Caco-2 (cell line): ENCODE data around the gene IGLL5. TPM values are rescaled to one million over a fixed set of nuclear protein-coding genes. Genes with fewer than 3 reads are reported as not detected.
A peak's percentile ranks its signal among the peaks of the same experiment; 100 is the strongest.

Experiments
- BruUV-seq: library from RNA; stranded (reverse); fragments of 400-500 nt; replicated peaks from 2 replicates; lab custom pipeline; 2021; lab: Mats Ljungman, UMichigan
- CTCF ChIA-PET: fragments of 300-600 bp; sonication (Branson Sonifier 250); formaldehyde crosslinking; loops from one replicate; lab custom pipeline; 2022; ENCODE audit warnings: antibody characterized with exemption; lab: Charles Lee
- POLR2A ChIA-PET: fragments of 300-600 bp; sonication (Branson Sonifier 250); formaldehyde crosslinking; loops from one replicate; lab custom pipeline; 2022; ENCODE audit warnings: antibody characterized with exemption; lab: Charles Lee
- DNase-seq, 2 experiments: peaks; one replicate each; pipeline versions ENCODE4 v3.0.0 to v3.0.0-alpha.2; 2020 to 2022
- H3K27me3 ChIP-seq: replicated peaks from 2 replicates; pipeline ENCODE4 v1.6.0; 2011; ENCODE audit warnings: low read length; ENCODE audit not compliant: control insufficient read depth, insufficient read depth
- H3K36me3 ChIP-seq: 2 replicates; pipeline ENCODE4 v1.5.1; 2011; ENCODE audit warnings: low read length; ENCODE audit not compliant: control insufficient read depth, insufficient read depth
- H3K4me1 ChIP-seq: fragments of 250-450 bp; sonication (Bioruptor Pico); 2 replicates; pipeline ENCODE4 v1.5.1; 2020; ENCODE audit warnings: mild to moderate bottlenecking
- H3K4me3 ChIP-seq: 2 replicates; pipeline ENCODE4 v1.5.1; 2011; ENCODE audit warnings: low read depth, mild to moderate bottlenecking, control low read depth, low read length
- H3K9me3 ChIP-seq: fragments of 250-450 bp; sonication (Bioruptor Pico); 2 replicates; pipeline ENCODE4 v1.5.1; 2020; ENCODE audit warnings: mild to moderate bottlenecking, moderate library complexity
- H3K27ac Mint-ChIP-seq: one replicate; pipeline ENCODE4 v1.8.0; 2022; ENCODE audit warnings: mixed read lengths; ENCODE audit not compliant: unreplicated experiment
- H3K27me3 Mint-ChIP-seq: one replicate; pipeline ENCODE4 v1.8.0; 2022; ENCODE audit warnings: mixed read lengths; ENCODE audit not compliant: insufficient read depth, unreplicated experiment
- H3K36me3 Mint-ChIP-seq: one replicate; pipeline ENCODE4 v1.8.0; 2022; ENCODE audit warnings: mild to moderate bottlenecking, mixed read lengths; ENCODE audit not compliant: insufficient read depth, unreplicated experiment
- H3K4me1 Mint-ChIP-seq: one replicate; pipeline ENCODE4 v1.8.0; 2022; ENCODE audit warnings: low read depth, mixed read lengths; ENCODE audit not compliant: unreplicated experiment
- H3K4me3 Mint-ChIP-seq: one replicate; pipeline ENCODE4 v1.8.0; 2022; ENCODE audit warnings: mild to moderate bottlenecking, moderate library complexity, mixed read lengths; ENCODE audit not compliant: unreplicated experiment
- H3K9me3 Mint-ChIP-seq: one replicate; pipeline ENCODE4 v1.8.0; 2022; ENCODE audit warnings: mixed read lengths; ENCODE audit not compliant: unreplicated experiment
- intact Hi-C: fragments of 100-400 bp; cut with micrococcal nuclease; formaldehyde crosslinking; loops from one replicate; pipeline ENCODE4 v1.10.0; 2022; ENCODE audit not compliant: unreplicated experiment
- total RNA-seq: library from RNA; stranded (reverse); gene quantifications from 2 replicates; pipeline ENCODE4 v1.2.3, GENCODE V29; 2022
- TF ChIP-seq, protein P1 (sequence below), 2 experiments: fragments of 200-600 bp in 1 of 2; IDR thresholded peaks; 1 replicate in 1 of 2; 2 replicates in 1 of 2; pipeline versions ENCODE4 v1.5.1 to v1.8.0; 2011 to 2022; ENCODE audit warnings: antibody characterized with exemption in 1 of 2, control low read depth in 1 of 2, inconsistent platforms in 1 of 2, low read depth in 1 of 2, low read length in 1 of 2, mild to moderate bottlenecking in 1 of 2, moderate library complexity in 1 of 2; ENCODE audit not compliant: insufficient read depth in 1 of 2, severe bottlenecking in 1 of 2, unreplicated experiment in 1 of 2

Gene IGLL5
- total RNA-seq, 1 experiment from 2014 or later, result not detected

- Histone ChIP-seq H3K9me3 (no peaks in the 10 kb centered on the region), H3K4me3 (no peak overlapping the region), H3K36me3 (no peaks in the 10 kb centered on the region), H3K4me1 (no peaks in the 10 kb centered on the region), H3K27me3 (no peaks in the 10 kb centered on the region)
- intact Hi-C loops, result no loop called here
- H3K4me3 Mint-ChIP-seq, result no peak overlapping the region
- H3K27ac Mint-ChIP-seq, result no peak overlapping the region
- BruUV-seq, result no TSS peak
- ChIA-PET POLR2A (no interaction called here), CTCF (no interaction called here)
- no peaks in the 10 kb centered on the region for H3K4me1 Mint-ChIP-seq
- peaks cover 4% of the 10 kb centered on the region for H3K27me3 Mint-ChIP-seq
- no peak for DNase-seq
- H3K9me3 Mint-ChIP-seq, result no peaks in the 10 kb centered on the region
- H3K36me3 Mint-ChIP-seq, result no peaks in the 10 kb centered on the region
- TF ChIP-seq, protein P1, sequence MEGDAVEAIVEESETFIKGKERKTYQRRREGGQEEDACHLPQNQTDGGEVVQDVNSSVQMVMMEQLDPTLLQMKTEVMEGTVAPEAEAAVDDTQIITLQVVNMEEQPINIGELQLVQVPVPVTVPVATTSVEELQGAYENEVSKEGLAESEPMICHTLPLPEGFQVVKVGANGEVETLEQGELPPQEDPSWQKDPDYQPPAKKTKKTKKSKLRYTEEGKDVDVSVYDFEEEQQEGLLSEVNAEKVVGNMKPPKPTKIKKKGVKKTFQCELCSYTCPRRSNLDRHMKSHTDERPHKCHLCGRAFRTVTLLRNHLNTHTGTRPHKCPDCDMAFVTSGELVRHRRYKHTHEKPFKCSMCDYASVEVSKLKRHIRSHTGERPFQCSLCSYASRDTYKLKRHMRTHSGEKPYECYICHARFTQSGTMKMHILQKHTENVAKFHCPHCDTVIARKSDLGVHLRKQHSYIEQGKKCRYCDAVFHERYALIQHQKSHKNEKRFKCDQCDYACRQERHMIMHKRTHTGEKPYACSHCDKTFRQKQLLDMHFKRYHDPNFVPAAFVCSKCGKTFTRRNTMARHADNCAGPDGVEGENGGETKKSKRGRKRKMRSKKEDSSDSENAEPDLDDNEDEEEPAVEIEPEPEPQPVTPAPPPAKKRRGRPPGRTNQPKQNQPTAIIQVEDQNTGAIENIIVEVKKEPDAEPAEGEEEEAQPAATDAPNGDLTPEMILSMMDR (IDR thresholded peaks at IDR 0.05; ENCODE audit: insufficient read depth in 1 of 2, low read depth in 1 of 2, low read length in 1 of 2, severe bottlenecking in 1 of 2, unreplicated experiment in 1 of 2), result no peak
These were observed 52.2 kb downstream of the IGLL5 start for GRCh38 chr22:22939588-22940368.

DNA sequence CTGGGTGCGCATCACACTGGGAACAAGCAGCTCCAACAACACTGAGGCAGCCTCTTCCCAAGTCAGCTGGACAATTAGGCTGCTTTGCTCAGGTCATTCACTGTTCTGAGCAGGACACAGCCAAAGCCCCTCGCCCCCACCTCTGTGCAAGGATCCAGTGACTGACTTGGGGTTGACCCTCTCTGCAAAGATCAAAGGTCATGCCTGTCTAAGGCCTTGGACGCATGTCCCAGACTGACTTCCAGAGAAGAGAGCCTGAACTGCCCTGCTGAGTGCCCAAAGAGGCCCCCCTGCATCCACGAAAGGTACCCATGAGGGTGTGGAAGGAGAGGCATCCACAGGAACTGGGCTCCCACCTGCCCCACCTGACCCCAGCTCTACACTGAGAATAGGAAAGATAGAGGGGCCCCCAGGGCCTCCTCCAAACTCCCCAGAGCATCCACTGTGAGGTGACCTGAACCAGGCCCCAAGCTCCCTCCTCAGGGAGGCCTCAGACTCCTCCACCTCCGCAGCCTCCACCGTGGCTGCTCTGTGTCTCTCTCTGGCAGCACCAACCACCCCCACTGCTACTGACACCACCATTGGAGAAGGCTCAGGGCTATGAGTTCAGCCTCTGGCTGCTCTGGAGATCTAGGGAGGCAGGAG lies 53.5 kb downstream of the IGLL5 start:
- intact Hi-C loops, result no loop called here
- TF ChIP-seq, protein P1 (IDR thresholded peaks at IDR 0.05; ENCODE audit: insufficient read depth in 1 of 2, low read depth in 1 of 2, low read length in 1 of 2, severe bottlenecking in 1 of 2, unreplicated experiment in 1 of 2), result no peak
- BruUV-seq, result no TSS peak

GRCh38 chr22:22941831-22942510 lies 54.4 kb downstream of the IGLL5 start:
- Histone ChIP-seq H3K4me1 (no peaks in the 10 kb centered on the region), H3K36me3 (no peaks in the 10 kb centered on the region), H3K9me3 (no peaks in the 10 kb centered on the region), H3K4me3 (no peak overlapping the region), H3K27me3 (no peaks in the 10 kb centered on the region)
- intact Hi-C loops, result no loop called here
- ChIA-PET POLR2A (no interaction called here), CTCF (interaction anchor here (0.7 to 1.0 kb wide), 3 partner anchors 57 to 155 kb away, joined by 3 read pairs; no protein-coding TSS in a partner anchor)
- DNase-seq, result peak in 1 of 2 experiments; percentile 26
- BruUV-seq, result no TSS peak
- H3K4me3 Mint-ChIP-seq, result no peak overlapping the region
- peaks cover 2% of the 10 kb centered on the region for H3K27me3 Mint-ChIP-seq
- no peaks in the 10 kb centered on the region for H3K4me1 Mint-ChIP-seq
- no peaks in the 10 kb centered on the region for H3K36me3 Mint-ChIP-seq
- no peak overlapping the region for H3K27ac Mint-ChIP-seq
- H3K9me3 Mint-ChIP-seq, result no peaks in the 10 kb centered on the region
- TF ChIP-seq, protein P1 (IDR thresholded peaks at IDR 0.05; ENCODE audit: insufficient read depth in 1 of 2, low read depth in 1 of 2, low read length in 1 of 2, severe bottlenecking in 1 of 2, unreplicated experiment in 1 of 2), result no peak

More for the DNA sequence above, 53.5 kb downstream of the IGLL5 start:
- no peaks in the 10 kb centered on the region for H3K9me3 ChIP-seq
- H3K4me3 Mint-ChIP-seq, result no peak overlapping the region
- no peaks in the 10 kb centered on the region for H3K4me1 Mint-ChIP-seq
- H3K27me3 ChIP-seq, result no peaks in the 10 kb centered on the region
- no peak overlapping the region for H3K27ac Mint-ChIP-seq
- H3K27me3 Mint-ChIP-seq, result peaks cover 4% of the 10 kb centered on the region
- H3K36me3 ChIP-seq, result no peaks in the 10 kb centered on the region
- H3K4me1 ChIP-seq, result no peaks in the 10 kb centered on the region
- ChIA-PET POLR2A (no interaction called here), CTCF (no interaction called here)
- H3K36me3 Mint-ChIP-seq, result no peaks in the 10 kb centered on the region
- H3K9me3 Mint-ChIP-seq, result no peaks in the 10 kb centered on the region
- no peak overlapping the region for H3K4me3 ChIP-seq
- DNase-seq, result no peak
